ENCODE data around the gene DNAJC4. TPM values are rescaled to one million over a fixed set of nuclear protein-coding genes. Genes with fewer than 3 reads are reported as not detected.

Gene DNAJC4
- total RNA-seq, 6 experiments from 2014 or later = 14.6 to 27.6 (median 21.4) TPM

DNA sequence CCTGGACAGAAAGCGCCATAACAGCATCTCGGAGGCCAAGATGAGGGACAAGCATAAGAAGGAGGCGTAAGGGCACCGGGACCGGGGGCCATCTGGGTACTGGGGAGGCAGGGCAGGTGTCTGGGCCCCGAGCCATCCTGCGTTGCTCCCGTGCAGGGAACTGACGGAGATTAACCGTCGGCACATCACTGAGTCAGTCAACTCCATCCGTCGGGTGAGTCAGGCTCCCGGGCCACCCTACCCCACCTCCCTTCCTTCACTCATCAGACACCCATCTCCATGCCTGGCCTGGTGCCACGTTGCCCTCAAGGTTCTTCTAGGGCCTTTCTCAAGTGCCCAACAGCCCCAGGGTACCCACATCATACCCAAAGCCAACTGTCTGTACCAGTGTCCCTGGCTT is 36.0 kb downstream of the DNAJC4 start:
- no CpG with 5 or more reads among the region's 15 CpGs for WGBS (ENCODE audit: insufficient coverage, low coverage, low lambda C conversion rate, missing lambda C conversion rate)
- Histone ChIP-seq H3K4me1 (peaks cover 0 to 11% (median 7%) of the 10 kb centered on the region in 4 donors), H3K36me3 (no peaks in the 10 kb centered on the region), H3K27ac (no peak overlapping the region), H3K9me3 (no peaks in the 10 kb centered on the region), H3K4me3 (no peak overlapping the region), H3K27me3 (no peaks in the 10 kb centered on the region)
- no peak for ATAC-seq
- intact Hi-C loops (cut with DNase I) = no loop called here
- TF ChIP-seq, protein P1, sequence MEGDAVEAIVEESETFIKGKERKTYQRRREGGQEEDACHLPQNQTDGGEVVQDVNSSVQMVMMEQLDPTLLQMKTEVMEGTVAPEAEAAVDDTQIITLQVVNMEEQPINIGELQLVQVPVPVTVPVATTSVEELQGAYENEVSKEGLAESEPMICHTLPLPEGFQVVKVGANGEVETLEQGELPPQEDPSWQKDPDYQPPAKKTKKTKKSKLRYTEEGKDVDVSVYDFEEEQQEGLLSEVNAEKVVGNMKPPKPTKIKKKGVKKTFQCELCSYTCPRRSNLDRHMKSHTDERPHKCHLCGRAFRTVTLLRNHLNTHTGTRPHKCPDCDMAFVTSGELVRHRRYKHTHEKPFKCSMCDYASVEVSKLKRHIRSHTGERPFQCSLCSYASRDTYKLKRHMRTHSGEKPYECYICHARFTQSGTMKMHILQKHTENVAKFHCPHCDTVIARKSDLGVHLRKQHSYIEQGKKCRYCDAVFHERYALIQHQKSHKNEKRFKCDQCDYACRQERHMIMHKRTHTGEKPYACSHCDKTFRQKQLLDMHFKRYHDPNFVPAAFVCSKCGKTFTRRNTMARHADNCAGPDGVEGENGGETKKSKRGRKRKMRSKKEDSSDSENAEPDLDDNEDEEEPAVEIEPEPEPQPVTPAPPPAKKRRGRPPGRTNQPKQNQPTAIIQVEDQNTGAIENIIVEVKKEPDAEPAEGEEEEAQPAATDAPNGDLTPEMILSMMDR (IDR thresholded peaks at IDR 0.05) = no peak
- no peak for TF ChIP-seq POLR2A (IDR thresholded peaks at IDR 0.05)
- DNase-seq = no peak

DNA sequence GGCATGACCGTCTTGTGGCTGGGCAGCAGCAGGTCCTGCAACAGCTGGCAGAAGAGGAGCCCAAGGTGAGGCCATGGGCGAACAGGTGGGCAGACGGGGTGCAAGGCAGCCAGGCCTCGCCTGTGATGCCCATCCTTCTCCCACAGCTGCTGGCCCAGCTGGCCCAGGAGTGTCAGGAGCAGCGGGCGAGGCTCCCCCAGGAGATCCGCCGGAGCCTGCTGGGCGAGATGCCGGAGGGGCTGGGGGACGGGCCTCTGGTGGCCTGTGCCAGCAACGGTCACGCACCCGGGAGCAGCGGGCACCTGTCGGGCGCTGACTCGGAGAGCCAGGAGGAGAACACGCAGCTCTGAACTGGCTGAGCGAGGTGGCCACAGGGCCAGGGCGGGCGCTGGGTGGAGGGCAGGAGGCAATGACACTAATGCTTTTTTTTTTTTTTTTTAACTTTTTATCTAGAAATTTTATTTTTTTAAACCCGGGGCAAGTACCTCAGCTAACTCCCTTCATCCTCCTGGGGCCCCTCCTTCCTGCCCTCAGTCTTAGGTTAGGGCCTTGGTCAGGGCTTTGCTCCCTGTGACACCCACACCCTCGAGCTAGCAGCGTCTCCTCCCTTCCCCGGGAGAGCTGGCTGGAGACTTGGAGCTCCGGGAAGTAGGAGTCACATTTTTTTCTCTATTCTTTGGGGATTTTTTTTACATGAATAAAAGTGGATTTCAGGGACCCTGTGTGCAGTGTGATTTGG is 37.0 kb downstream of the DNAJC4 start:
- Histone ChIP-seq H3K4me1 (peaks cover 0 to 20% (median 10%) of the 10 kb centered on the region in 4 donors), H3K9me3 (no peaks in the 10 kb centered on the region), H3K36me3 (no peaks in the 10 kb centered on the region), H3K4me3 (no peak overlapping the region), H3K27ac (peak overlapping the region in 1 of 3 donors; percentile 91), H3K27me3 (no peaks in the 10 kb centered on the region)
- TF ChIP-seq POLR2A (IDR thresholded peaks at IDR 0.05) = no peak
- TF ChIP-seq, protein P1 (IDR thresholded peaks at IDR 0.05) = no peak
- DNase-seq = peak in 1 of 3 donors; percentile 45
- 71% methylated on average over 4 of the region's 27 CpGs for WGBS (ENCODE audit: insufficient coverage, low coverage, low lambda C conversion rate, missing lambda C conversion rate)
- intact Hi-C loops (cut with DNase I) = no loop called here
- no peak for ATAC-seq

DNA sequence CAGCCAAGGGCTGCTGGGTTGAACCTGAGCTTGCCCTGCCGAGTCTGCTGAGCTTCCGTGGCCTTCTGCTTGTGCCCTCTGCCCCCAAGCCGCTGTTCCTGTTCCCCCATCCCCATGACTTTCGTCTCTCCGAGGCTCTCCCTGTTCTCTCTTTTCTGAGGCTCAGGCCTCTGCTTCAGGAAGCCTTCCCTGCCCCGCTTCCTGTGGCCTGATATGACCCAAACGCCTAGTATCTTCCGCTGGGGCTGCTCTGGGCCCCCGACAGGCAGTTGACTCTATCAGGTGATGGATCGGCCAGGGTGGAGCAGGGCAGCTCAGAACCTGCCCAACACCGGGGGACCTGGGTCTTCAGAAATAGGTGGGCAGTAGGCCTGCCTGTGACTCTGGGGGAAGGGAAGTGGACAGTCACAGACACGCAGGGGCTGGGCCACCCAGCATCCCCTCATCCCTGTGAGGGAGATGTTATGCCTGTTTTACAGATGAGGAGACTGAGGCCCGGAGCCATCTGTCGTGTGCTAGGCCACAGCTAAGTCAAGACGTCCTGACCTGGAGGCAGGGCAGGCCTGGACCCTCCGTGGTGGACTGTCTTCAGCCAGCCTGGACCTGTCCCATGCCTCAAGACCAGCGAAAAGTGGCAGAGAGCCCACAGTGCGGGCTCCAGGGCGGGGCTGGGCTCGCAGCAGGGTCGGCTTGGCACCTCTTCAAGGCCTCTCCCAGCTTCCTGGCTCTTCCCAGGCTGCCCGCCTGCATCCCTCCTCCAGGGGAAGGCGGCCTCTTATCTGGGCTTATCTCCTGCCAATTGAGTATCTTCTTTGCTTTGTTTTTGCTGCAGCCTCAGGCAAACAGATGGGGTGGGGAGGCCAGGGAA is 37.9 kb downstream of the DNAJC4 start:
- Histone ChIP-seq H3K4me3 (peak overlapping the region in 1 of 3 donors; percentile 81), H3K27ac (peak overlapping the region; percentile 91 to 92 (median 91)), H3K4me1 (peaks cover 0 to 28% (median 14%) of the 10 kb centered on the region in 4 donors), H3K36me3 (no peaks in the 10 kb centered on the region), H3K27me3 (no peaks in the 10 kb centered on the region), H3K9me3 (no peaks in the 10 kb centered on the region)
- ATAC-seq (no peak), DNase-seq (peak in 2 of 3 donors; percentile 66 to 70)
- intact Hi-C loops (cut with DNase I) = no loop called here
- 36% methylated on average over 10 of the region's 23 CpGs for whole genome bisulfite sequencing (ENCODE audit: insufficient coverage, low coverage, low lambda C conversion rate, missing lambda C conversion rate)
- no peak for TF ChIP-seq POLR2A (IDR thresholded peaks at IDR 0.05)
- TF ChIP-seq, protein P1 (IDR thresholded peaks at IDR 0.05) = no peak

DNA sequence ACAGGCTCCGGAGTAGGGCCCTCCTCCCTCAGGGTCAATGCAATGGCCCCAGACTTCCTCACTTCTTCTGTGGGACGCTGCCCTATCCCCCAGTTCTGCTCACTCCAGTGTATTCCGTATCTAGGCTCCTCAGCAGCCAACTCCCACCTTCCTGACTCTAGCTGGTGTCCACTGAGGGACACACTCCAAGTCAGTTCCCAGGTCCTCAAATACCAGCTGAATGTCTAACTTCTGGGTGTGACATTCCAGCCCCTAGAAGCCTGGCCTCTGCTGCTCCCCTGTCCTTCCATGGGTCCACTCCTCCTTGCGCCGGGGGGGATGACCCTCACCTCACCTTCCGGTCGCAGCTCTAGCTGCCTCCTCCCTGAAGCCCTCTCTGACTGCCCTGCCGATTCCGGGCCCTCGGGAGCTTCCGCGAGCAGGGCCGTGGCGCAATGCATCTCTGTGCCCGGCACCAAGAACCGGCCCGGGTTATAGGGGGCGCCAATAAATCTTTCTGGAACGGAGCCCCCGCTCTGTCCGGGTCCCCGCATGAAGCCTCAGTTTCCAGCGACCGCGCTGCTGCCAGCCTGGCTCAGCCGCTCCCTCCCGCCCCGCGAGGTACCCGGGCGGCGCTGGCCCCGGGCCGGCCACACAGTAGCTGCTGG is 38.7 kb downstream of the DNAJC4 start:
- DNase-seq = peak; percentile 71 to 78 (median 71)
- no peak for TF ChIP-seq POLR2A (IDR thresholded peaks at IDR 0.05)
- TF ChIP-seq, protein P1 (IDR thresholded peaks at IDR 0.05) = no peak
- 0% methylated on average over 4 of the region's 34 CpGs for WGBS (ENCODE audit: insufficient coverage, low coverage, low lambda C conversion rate, missing lambda C conversion rate)
- peak; percentile 2 to 15 (median 3) for ATAC-seq
- Histone ChIP-seq H3K27ac (peak overlapping the region; percentile 91 to 92 (median 91)), H3K36me3 (no peaks in the 10 kb centered on the region), H3K27me3 (no peaks in the 10 kb centered on the region), H3K4me3 (peak overlapping the region; percentile 81 to 94 (median 92)), H3K9me3 (no peaks in the 10 kb centered on the region), H3K4me1 (peaks cover 0 to 33% (median 17%) of the 10 kb centered on the region in 4 donors)
- intact Hi-C loops (cut with DNase I) = no loop called here
